Muscle layer of duodenum (tissue), 2 donors: ENCODE data around the gene SERINC2.
"Not testable (repeated sequence)": the region's sequence is repeated elsewhere in the genome, so short reads cannot be mapped to it uniquely, and the experiment has no call there.

Experiments
- H3K27ac ChIP-seq: one replicate; pipeline ENCODE4 v1.7.0; 2013; ENCODE audit warnings: mild to moderate bottlenecking, low read length
- H3K27me3 ChIP-seq: one replicate; pipeline ENCODE4 v1.7.0; 2013; ENCODE audit warnings: low read depth, mild to moderate bottlenecking, control low read depth, low read length
- H3K36me3 ChIP-seq, 2 donors: one replicate each; pipeline ENCODE4 v1.7.0; 2013; ENCODE audit warnings: low read length in 2 of 2, control low read depth in 1 of 2, mild to moderate bottlenecking in 1 of 2; ENCODE audit not compliant: insufficient read depth in 2 of 2, control insufficient read depth in 1 of 2
- H3K4me1 ChIP-seq, 2 donors: one replicate each; pipeline ENCODE4 v1.7.0; 2013; ENCODE audit warnings: low read length in 2 of 2, mild to moderate bottlenecking in 2 of 2, control low read depth in 1 of 2, moderate library complexity in 1 of 2; ENCODE audit not compliant: insufficient read depth in 2 of 2, control insufficient read depth in 1 of 2
- H3K4me3 ChIP-seq, 2 donors: one replicate each; pipeline ENCODE4 v1.7.0; 2013; ENCODE audit warnings: low read length in 2 of 2, low read depth in 1 of 2, mild to moderate bottlenecking in 1 of 2
- H3K9me3 ChIP-seq, 2 donors: one replicate each; pipeline ENCODE4 v1.7.0; 2013; ENCODE audit warnings: low read length in 2 of 2, control low read depth in 1 of 2, mild to moderate bottlenecking in 1 of 2; ENCODE audit not compliant: control insufficient read depth in 1 of 2
- donor health status: healthy.

The SERINC2 gene

DNA sequence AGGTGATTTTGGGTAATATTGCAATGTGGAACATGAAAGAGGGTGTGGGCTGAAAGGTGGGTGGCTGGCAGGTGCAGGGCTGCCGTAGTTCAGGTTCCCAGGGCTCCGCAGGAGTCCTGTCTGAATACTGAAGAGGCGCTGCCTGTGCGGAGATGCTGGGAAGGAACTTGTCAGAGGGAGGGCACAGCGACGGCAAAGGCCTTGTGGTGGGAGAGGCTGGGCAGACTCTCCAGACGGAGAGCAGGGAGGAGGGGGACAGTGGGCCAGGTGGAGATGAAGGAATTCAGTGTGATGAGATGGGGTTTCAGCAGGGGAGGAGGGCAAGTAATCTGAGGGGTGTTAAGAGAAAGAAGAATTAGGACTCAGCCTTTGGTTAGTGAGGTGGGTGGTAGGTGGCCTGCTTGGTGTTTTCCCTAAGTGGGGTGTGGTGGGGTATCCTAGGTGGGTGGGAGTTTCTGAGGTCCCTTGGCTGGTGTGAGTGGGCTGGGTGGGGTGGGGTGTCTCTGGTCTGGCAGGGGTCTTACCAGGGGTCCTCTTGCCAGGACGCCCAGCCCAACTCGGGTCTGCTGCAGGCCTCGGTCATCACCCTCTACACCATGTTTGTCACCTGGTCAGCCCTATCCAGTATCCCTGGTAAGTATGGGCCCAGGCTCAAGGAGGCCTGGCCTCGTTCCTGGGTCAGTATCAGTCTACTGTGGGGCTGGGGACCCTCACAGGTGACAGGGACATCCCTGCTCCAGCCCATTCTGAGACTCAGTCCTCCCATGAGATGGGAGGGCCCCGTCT lies 15.6 kb downstream of the SERINC2 start:
- no peak overlapping the region for H3K4me3 ChIP-seq
- H3K4me1 ChIP-seq = no peaks in the 10 kb centered on the region
- H3K36me3 ChIP-seq = no peaks in the 10 kb centered on the region
- no peak overlapping the region for H3K27ac ChIP-seq
- no peaks in the 10 kb centered on the region for H3K27me3 ChIP-seq
- no peaks in the 10 kb centered on the region for H3K9me3 ChIP-seq

DNA sequence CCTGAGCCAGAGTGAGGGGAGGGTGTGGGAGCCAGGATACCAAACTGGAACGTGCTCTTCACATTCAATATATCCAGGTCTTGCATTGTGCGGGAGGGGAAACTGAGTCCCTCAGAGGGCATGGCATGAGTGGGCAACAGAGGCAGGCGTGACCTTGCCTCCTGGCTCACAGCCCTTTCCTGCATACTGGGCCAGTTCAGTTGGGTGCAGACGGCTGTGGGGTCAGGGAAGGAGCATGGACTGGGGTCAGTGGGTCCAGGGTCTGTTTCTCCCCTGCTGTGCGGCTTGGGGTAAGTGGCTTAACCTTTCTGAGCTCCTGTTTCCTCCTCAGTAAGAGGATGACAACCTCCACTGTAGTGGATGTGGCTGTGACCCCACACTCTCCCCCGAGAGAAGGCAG lies 16.6 kb downstream of the SERINC2 start:
- no peaks in the 10 kb centered on the region for H3K9me3 ChIP-seq
- no peak overlapping the region for H3K27ac ChIP-seq
- no peaks in the 10 kb centered on the region for H3K27me3 ChIP-seq
- no peak overlapping the region for H3K4me3 ChIP-seq
- H3K36me3 ChIP-seq = no peaks in the 10 kb centered on the region
- H3K4me1 ChIP-seq = no peaks in the 10 kb centered on the region

DNA sequence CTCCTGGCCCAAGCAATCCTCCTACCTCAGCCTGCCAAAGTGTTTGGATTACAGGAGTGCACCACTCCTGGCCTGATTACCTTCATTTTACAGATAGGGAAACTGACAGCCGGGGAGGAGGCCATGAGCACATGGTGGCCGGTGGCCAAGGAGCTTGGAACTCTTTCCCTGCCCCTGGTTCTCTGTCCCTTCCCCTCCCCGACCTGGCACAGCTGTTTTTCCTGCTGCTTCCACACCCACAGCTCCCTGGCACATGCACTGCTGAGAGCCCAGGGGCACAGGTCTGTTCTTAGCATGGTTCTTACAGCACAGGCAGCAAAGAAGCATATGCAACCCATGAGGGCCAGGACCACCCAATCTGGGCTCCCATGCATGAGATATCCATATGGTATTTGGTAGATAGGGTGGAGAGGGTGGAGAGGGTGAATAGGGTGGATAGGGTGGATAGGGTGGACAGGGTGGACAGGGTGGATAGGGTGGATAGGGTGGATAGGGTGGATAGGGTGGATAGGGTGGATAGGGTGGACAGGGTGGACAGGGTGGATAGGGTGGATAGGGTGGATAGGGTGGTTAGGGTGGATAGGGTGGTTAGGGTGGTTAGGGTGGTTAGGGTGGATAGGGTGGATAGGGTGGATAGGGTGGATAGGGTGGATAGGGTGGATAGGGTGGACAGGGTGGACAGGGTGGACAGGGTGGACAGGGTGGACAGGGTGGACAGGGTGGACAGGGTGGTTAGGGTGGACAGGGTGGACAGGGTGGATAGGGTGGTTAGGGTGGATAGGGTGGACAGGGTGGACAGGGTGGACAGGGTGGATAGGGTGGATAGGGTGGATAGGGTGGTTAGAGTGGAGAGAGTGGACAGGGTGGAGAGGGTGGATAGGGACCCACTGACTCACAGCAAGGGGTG lies 18.6 kb downstream of the SERINC2 start:
- H3K36me3 ChIP-seq, H3K4me3 ChIP-seq, H3K4me1 ChIP-seq, H3K27me3 ChIP-seq, H3K9me3 ChIP-seq, H3K27ac ChIP-seq: not testable (repeated sequence)

DNA sequence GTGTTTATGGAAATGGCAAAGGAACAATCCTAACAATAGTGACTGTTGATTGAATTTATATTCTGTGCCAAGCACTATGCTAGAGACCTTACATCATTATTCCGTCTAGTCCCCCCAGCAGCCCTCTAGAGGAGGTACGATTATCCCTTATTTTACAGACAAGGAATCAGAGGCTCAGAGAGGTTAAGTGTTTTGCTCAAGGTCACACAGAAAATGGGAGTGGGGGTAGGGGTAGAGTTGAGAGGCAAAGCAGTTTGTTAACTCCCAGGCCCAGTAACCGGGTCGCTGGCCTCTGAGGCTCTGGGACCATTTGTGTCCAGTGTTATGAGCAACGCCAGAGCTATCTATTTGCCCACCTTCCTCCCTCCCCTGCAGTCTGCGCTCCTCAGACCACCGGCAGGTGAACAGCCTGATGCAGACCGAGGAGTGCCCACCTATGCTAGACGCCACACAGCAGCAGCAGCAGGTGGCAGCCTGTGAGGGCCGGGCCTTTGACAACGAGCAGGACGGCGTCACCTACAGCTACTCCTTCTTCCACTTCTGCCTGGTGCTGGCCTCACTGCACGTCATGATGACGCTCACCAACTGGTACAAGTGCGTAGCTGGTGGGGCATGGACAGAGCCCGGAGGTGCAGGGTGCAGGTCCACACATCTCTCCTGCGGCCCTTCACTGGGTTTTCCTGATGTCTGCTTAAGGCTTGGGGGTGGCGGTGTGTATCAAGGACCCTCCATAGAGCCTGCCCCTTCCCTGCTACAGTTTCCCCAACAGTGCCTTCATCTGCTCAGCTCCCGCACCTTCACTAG lies 19.8 kb downstream of the SERINC2 start:
- H3K4me3 ChIP-seq = no peak overlapping the region
- H3K9me3 ChIP-seq = no peaks in the 10 kb centered on the region
- H3K4me1 ChIP-seq = no peaks in the 10 kb centered on the region
- H3K36me3 ChIP-seq = no peaks in the 10 kb centered on the region
- no peak overlapping the region for H3K27ac ChIP-seq
- no peaks in the 10 kb centered on the region for H3K27me3 ChIP-seq

DNA sequence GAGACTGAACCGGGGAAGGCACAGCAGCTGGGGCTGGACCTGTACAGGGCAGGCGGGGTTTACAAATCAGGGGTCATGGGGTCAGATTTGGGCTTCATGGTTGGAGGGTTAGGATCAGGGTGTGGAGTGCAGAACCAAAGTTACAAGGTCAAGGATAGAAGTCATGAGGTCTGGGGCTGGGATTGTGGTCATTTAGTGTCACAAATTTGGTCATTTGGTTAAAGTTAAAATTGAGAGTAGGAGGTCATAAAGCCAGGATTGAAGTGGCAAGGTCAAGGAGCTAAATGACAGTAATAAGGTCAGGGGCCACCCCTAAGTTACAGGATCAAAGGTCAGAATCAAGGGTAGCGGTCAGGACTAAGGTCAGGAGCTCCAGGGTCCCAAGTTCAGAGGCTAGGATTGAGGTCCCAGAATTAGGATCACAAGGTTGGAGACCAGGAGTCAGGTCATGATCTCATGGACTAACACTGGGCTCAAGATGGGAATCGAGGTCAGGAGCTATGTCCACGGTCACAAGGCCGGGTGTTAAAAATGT lies 20.4 kb downstream of the SERINC2 start:
- H3K36me3 ChIP-seq = no peaks in the 10 kb centered on the region
- H3K27me3 ChIP-seq = no peaks in the 10 kb centered on the region
- no peaks in the 10 kb centered on the region for H3K9me3 ChIP-seq
- no peak overlapping the region for H3K27ac ChIP-seq
- H3K4me1 ChIP-seq = no peaks in the 10 kb centered on the region
- no peak overlapping the region for H3K4me3 ChIP-seq

DNA sequence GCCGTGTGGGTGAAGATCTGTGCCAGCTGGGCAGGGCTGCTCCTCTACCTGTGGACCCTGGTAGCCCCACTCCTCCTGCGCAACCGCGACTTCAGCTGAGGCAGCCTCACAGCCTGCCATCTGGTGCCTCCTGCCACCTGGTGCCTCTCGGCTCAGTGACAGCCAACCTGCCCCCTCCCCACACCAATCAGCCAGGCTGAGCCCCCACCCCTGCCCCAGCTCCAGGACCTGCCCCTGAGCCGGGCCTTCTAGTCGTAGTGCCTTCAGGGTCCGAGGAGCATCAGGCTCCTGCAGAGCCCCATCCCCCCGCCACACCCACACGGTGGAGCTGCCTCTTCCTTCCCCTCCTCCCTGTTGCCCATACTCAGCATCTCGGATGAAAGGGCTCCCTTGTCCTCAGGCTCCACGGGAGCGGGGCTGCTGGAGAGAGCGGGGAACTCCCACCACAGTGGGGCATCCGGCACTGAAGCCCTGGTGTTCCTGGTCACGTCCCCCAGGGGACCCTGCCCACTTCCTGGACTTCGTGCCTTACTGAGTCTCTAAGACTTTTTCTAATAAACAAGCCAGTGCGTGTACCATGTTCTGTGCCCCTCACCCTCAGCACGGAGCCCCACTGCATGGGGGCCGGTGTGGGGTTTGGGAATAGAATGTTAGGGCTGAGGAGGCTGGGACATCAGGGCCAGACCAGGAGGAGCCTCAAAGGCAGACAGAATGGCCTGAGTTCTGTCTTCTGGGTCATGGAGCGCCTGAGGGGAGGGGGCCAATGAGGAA lies 21.3 kb downstream of the SERINC2 start:
- Histone ChIP-seq H3K27me3 (no peaks in the 10 kb centered on the region), H3K4me1 (no peaks in the 10 kb centered on the region), H3K9me3 (no peaks in the 10 kb centered on the region), H3K4me3 (no peak overlapping the region), H3K36me3 (no peaks in the 10 kb centered on the region), H3K27ac (no peak overlapping the region)

DNA sequence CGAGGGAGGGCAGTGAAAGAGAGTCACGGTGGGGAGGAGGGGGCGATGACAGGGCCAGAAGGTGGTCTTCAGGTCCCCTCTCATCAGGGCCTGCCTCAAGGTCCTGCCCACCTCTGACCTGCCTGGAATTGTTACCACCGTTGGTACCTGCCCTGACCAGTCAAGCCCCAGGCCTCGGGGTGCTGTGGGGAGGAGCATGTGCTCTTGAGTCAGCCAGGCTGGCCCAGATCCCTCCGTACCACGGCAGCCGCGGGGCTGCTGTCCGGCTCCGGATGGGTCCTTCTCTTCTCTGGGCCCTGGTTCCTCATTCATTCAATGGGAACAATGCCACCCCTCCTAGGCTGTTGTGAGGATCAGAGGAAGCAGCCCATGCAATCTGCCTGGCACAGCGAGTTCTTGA lies 22.0 kb downstream of the SERINC2 start:
- no peaks in the 10 kb centered on the region for H3K4me1 ChIP-seq
- no peak overlapping the region for H3K27ac ChIP-seq
- H3K27me3 ChIP-seq = no peaks in the 10 kb centered on the region
- H3K9me3 ChIP-seq = no peaks in the 10 kb centered on the region
- H3K36me3 ChIP-seq = no peaks in the 10 kb centered on the region
- no peak overlapping the region for H3K4me3 ChIP-seq

DNA sequence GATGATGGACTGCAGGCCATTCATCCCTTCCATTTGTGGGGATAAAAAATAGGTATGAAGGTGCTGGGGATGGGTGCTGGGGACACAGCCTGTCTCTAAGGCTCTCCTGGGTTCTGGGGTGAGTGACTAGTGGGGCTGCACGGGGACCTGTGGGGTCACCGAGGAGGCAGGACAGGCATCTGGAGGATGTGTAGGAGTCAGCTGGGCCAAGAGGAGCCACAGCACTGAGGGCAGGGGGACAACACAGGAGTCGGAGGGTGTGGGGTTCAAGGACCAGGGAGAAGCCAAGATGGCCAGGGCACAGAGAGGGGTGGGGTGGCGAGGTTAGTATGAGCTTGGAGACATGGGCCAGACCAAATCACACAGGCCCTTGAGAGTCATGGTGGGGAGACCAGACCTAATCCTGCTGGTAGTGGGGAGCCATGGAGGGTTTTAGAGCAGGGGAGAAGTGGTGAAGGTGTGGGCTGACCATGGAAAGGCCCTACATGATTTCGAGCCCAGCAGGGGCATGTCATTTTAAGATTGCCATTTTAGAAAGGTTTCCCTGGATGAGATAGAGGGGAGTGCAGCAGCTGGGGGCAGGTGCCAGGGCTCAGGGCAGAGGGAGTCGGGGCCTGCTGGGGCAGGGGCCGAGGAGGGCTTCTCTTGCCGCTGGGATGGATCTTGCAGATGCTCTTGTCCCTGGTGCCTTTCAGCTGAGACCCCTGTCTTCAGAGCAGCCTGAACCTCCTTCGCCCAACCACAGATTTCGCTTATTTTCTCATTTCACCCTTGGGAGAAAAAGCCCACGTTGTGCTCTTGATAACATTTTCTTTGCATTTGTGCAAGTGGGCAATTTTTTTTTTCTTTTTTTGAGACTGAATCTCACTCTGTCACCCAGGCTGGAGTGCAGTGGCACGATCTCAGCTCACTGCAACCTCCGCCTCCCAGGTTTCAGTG lies 22.7 kb downstream of the SERINC2 start:
- no peaks in the 10 kb centered on the region for H3K9me3 ChIP-seq
- H3K27me3 ChIP-seq = no peaks in the 10 kb centered on the region
- H3K4me1 ChIP-seq = no peaks in the 10 kb centered on the region
- H3K36me3 ChIP-seq = no peaks in the 10 kb centered on the region
- H3K27ac ChIP-seq = no peak overlapping the region
- no peak overlapping the region for H3K4me3 ChIP-seq

DNA sequence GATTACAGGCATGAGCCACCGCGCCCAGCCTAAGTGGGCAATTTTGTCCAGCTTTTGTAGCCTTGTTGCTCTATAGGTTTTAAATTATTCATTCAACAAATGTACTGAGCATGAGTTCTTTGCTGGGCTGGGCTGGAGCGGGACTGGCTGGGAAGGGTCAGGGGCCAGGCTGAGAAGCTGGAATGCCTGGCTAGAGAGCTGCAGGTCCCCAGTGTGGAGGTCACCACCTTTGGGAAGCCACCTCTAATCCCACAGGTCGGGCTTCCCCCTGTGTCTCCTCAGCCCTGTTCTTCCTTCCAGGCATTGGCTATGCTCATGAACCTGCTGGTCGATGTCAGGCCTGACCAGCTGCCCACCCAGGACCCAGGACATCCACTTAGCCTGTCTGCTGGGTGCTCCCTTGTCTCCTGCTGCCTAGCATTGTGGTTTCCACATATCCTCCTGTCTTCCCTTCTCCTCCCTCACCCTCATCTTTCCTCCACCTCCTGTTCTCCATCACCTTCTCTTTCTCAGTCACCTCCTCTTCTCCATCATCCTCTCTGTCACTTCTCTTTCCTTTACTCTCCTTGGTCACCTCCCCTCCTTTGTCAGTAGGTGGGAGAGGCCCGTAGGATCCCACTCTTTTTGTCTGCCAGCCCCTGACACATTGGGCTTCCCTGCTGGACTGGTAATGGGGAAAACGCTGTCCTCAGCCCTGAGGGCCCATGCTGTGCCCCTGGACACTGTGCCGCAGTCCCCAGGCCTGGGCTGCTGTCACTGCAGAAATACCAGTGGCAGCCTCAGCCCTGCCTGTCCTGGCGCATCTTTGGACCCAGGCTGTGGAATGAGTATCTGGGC lies 23.8 kb downstream of the SERINC2 start:
- Histone ChIP-seq H3K36me3 (no peaks in the 10 kb centered on the region), H3K9me3 (no peaks in the 10 kb centered on the region), H3K4me1 (no peaks in the 10 kb centered on the region), H3K27ac (no peak overlapping the region), H3K27me3 (no peaks in the 10 kb centered on the region), H3K4me3 (no peak overlapping the region)
